Activated T-cell treated with anti-CD3 and anti-CD28 coated beads for 1 hour (primary cell): ENCODE measurements around the gene MXD4.

Source experiments
- DNase-seq: peaks from one replicate; pipeline ENCODE4 v3.0.0-alpha.2; 2020; ENCODE audit warnings: low read depth

MXD4 gene

GRCh38 chr4:2261853-2262144 lies at the start of gene MXD4:
Gene MXD4 (minus strand): TSS chr4:2262109. CDS start chr4:2261980, 129 bp downstream.
- DNase-seq, result no peak

- DNase-seq, result no peak
Observed at GRCh38 chr4:2306773-2307410, 45.0 kb upstream of the MXD4 start.

GRCh38 chr4:2305766-2306501 lies 44.0 kb upstream of the MXD4 start:
- DNase-seq, result no peak

- DNase-seq, result no peak
Observed at GRCh38 chr4:2304877-2305561, 43.1 kb upstream of the MXD4 start.

GRCh38 chr4:2304321-2304876 lies 42.5 kb upstream of the MXD4 start:
- no peak for DNase-seq

GRCh38 chr4:2303686-2304320 lies 41.9 kb upstream of the MXD4 start:
- no peak for DNase-seq

GRCh38 chr4:2303121-2303685 lies 41.3 kb upstream of the MXD4 start:
- no peak for DNase-seq

GRCh38 chr4:2302387-2303119 lies 40.6 kb upstream of the MXD4 start:
- no peak for DNase-seq

- no peak for DNase-seq
Observed at GRCh38 chr4:2301806-2302205, 39.9 kb upstream of the MXD4 start.

GRCh38 chr4:2301225-2301642 lies 39.3 kb upstream of the MXD4 start:
- DNase-seq, result no peak

- DNase-seq, result no peak
Observed at GRCh38 chr4:2300431-2301224, 38.7 kb upstream of the MXD4 start.

GRCh38 chr4:2299794-2300193 lies 37.9 kb upstream of the MXD4 start:
- no peak for DNase-seq

GRCh38 chr4:2298532-2298991 lies 36.7 kb upstream of the MXD4 start:
- no peak for DNase-seq

- DNase-seq, result no peak
Observed at GRCh38 chr4:2297606-2298531, 36.0 kb upstream of the MXD4 start.

GRCh38 chr4:2296631-2297601 lies 35.0 kb upstream of the MXD4 start:
- DNase-seq, result no peak

- DNase-seq, result no peak
Observed at GRCh38 chr4:2295900-2296442, 34.1 kb upstream of the MXD4 start.

GRCh38 chr4:2295500-2295899 lies 33.6 kb upstream of the MXD4 start:
- DNase-seq, result no peak

GRCh38 chr4:2292646-2293108 lies 30.8 kb upstream of the MXD4 start:
- DNase-seq, result no peak
